Common myeloid progenitor, CD34-positive (primary cell): ENCODE results near the gene TFF2.
A peak's percentile ranks its signal among the peaks of the same experiment; 100 is the strongest.

ENCODE experiments used
- CTCF ChIA-PET: fragments of 350-600 bp; sonication (Branson Sonifier 250); formaldehyde crosslinking; loops from one replicate; lab custom pipeline; 2021; ENCODE audit warnings: antibody characterized with exemption; lab: Charles Lee
- POLR2A ChIA-PET: fragments of 350-600 bp; sonication (Branson Sonifier 250); formaldehyde crosslinking; loops from one replicate; lab custom pipeline; 2021; ENCODE audit warnings: antibody characterized with exemption; lab: Charles Lee
- DNase-seq, 3 donors: peaks; one replicate each; pipeline versions ENCODE4 v3.0.0 to v3.0.0-alpha.2; 2013
- H3K27ac ChIP-seq, 2 experiments: 1 replicate in 1 of 2; 2 replicates in 1 of 2; pipeline ENCODE4 v1.7.0; 2013; ENCODE audit warnings: inconsistent platforms in 2 of 2, low read length in 2 of 2, mild to moderate bottlenecking in 2 of 2, low read depth in 1 of 2, moderate library complexity in 1 of 2; ENCODE audit not compliant: severe bottlenecking in 2 of 2, insufficient read depth in 1 of 2, poor library complexity in 1 of 2
- H3K27me3 ChIP-seq, 5 experiments: replicated peaks in 2 of 5; 1 replicate in 3 of 5; 2 replicates in 2 of 5; pipeline versions ENCODE4 v1.6.1 to v1.7.0; 2013; ENCODE audit warnings: low read length in 4 of 5, mild to moderate bottlenecking in 2 of 5, moderate library complexity in 2 of 5, inconsistent platforms in 1 of 5; ENCODE audit not compliant: insufficient read depth in 5 of 5, control insufficient read depth in 4 of 5
- H3K36me3 ChIP-seq, 4 experiments: 1 replicate in 2 of 4; 2 replicates in 2 of 4; pipeline versions ENCODE4 v1.6.1 to v1.7.0; 2013; ENCODE audit warnings: low read length in 3 of 4, control low read depth in 1 of 4, mild to moderate bottlenecking in 1 of 4; ENCODE audit not compliant: control insufficient read depth in 4 of 4, insufficient read depth in 4 of 4
- H3K4me1 ChIP-seq, 4 experiments: 1 replicate in 3 of 4; 2 replicates in 1 of 4; pipeline versions ENCODE4 v1.6.1 to v1.7.1; 2013; ENCODE audit warnings: low read length in 3 of 4, mild to moderate bottlenecking in 3 of 4, control low read depth in 1 of 4, inconsistent platforms in 1 of 4, moderate library complexity in 1 of 4; ENCODE audit not compliant: control insufficient read depth in 4 of 4, insufficient read depth in 4 of 4; ENCODE audit errors: control extremely low read depth in 1 of 4
- H3K4me3 ChIP-seq, 7 experiments: 1 replicate in 4 of 7; 2 replicates in 3 of 7; pipeline versions ENCODE4 v1.5.1 to v1.7.0; 2013; ENCODE audit warnings: mild to moderate bottlenecking in 7 of 7, low read length in 6 of 7, moderate library complexity in 6 of 7, inconsistent platforms in 2 of 7, low read depth in 2 of 7, control low read depth in 1 of 7; ENCODE audit not compliant: insufficient read depth in 4 of 7, control insufficient read depth in 1 of 7; ENCODE audit errors: extremely low read depth in 1 of 7
- H3K9me3 ChIP-seq, 5 experiments: 1 replicate in 4 of 5; 2 replicates in 1 of 5; pipeline versions ENCODE4 v1.6.1 to v1.7.1; 2013; ENCODE audit warnings: low read length in 4 of 5, mild to moderate bottlenecking in 2 of 5, inconsistent platforms in 1 of 5, low read depth in 1 of 5, moderate library complexity in 1 of 5; ENCODE audit not compliant: control insufficient read depth in 4 of 5, insufficient read depth in 2 of 5; ENCODE audit errors: control extremely low read depth in 1 of 5
- WGBS: methylation state at CpG from one replicate; pipeline ENCODE4 v1.1.5; 2013; ENCODE audit not compliant: insufficient coverage; 5-methylcytosine and 5-hydroxymethylcytosine counted together

Gene TFF2

GRCh38 chr21:42366292-42367010, 15.7 kb upstream of the TFF2 start, which contains the start of gene TFF1:
TFF1 (minus strand) TSS chr21:42366535; CDS start chr21:42366495, 40 bp downstream.
- WGBS: 97% methylated on average over 17 of the region's 19 CpGs
- H3K36me3 ChIP-seq: no peaks in the 10 kb centered on the region
- ChIA-PET CTCF (interaction anchor here (0.8 to 1.3 kb wide), 5 partner anchors 15 to 58 kb away, joined by 3 to 4 read pairs (median 3); no protein-coding TSS in a partner anchor), POLR2A (no interaction called here)
- no peak within 1 kb of the TSS for H3K27ac ChIP-seq
- no peak for DNase-seq
- H3K4me1 ChIP-seq: peaks cover 0 to 8% (median 6%) of the 10 kb centered on the region in 4 experiments
- H3K9me3 ChIP-seq: no peaks in the 10 kb centered on the region
- H3K4me3 ChIP-seq: no peak within 1 kb of the TSS
- peaks cover 0 to 3% (median 2%) of the 10 kb centered on the region in 5 experiments for H3K27me3 ChIP-seq

GRCh38 chr21:42365770-42366169, 15.0 kb upstream of the TFF2 start:
- H3K4me1 ChIP-seq: peaks cover 0 to 8% (median 6%) of the 10 kb centered on the region in 4 experiments
- H3K4me3 ChIP-seq: no peak overlapping the region
- no peak overlapping the region for H3K27ac ChIP-seq
- no peak for DNase-seq
- ChIA-PET CTCF (no interaction called here), POLR2A (no interaction called here)
- no peaks in the 10 kb centered on the region for H3K36me3 ChIP-seq
- no peaks in the 10 kb centered on the region for H3K9me3 ChIP-seq
- H3K27me3 ChIP-seq: peaks cover 0 to 6% (median 2%) of the 10 kb centered on the region in 5 experiments
- 91% methylated on average over 6 of the region's 6 CpGs for WGBS

GRCh38 chr21:42364304-42364865, 13.6 kb upstream of the TFF2 start:
- no peaks in the 10 kb centered on the region for H3K36me3 ChIP-seq
- H3K27me3 ChIP-seq: peaks cover 0 to 6% (median 2%) of the 10 kb centered on the region in 5 experiments
- peak in 2 of 3 donors; percentile 53 to 63 for DNase-seq
- H3K9me3 ChIP-seq: peaks cover 0 to 6% (median 4%) of the 10 kb centered on the region in 5 experiments
- H3K27ac ChIP-seq: no peak overlapping the region
- CTCF ChIA-PET: no interaction called here
- POLR2A ChIA-PET: no interaction called here
- no peak overlapping the region for H3K4me3 ChIP-seq
- WGBS: 66% methylated on average over 9 of the region's 13 CpGs
- H3K4me1 ChIP-seq: peaks cover 0 to 8% (median 6%) of the 10 kb centered on the region in 4 experiments

GRCh38 chr21:42363312-42363711, 12.5 kb upstream of the TFF2 start:
- Histone ChIP-seq H3K36me3 (no peaks in the 10 kb centered on the region), H3K9me3 (peaks cover 0 to 6% (median 4%) of the 10 kb centered on the region in 5 experiments), H3K4me1 (peaks cover 0 to 8% (median 6%) of the 10 kb centered on the region in 4 experiments), H3K27ac (no peak overlapping the region), H3K27me3 (peaks cover 0 to 6% (median 2%) of the 10 kb centered on the region in 5 experiments), H3K4me3 (no peak overlapping the region)
- WGBS: 67% methylated on average over 5 of the region's 8 CpGs
- POLR2A ChIA-PET: no interaction called here
- no peak for DNase-seq
- CTCF ChIA-PET: no interaction called here

GRCh38 chr21:42362700-42363099, 11.9 kb upstream of the TFF2 start:
- no peak overlapping the region for H3K4me3 ChIP-seq
- DNase-seq: no peak
- H3K9me3 ChIP-seq: peaks cover 0 to 6% (median 5%) of the 10 kb centered on the region in 5 experiments
- WGBS: 75% methylated on average over 1 of the region's 9 CpGs
- H3K4me1 ChIP-seq: peaks cover 0 to 8% (median 6%) of the 10 kb centered on the region in 4 experiments
- CTCF ChIA-PET: interaction anchor here (0.7 kb wide), 1 partner anchor 9 kb away, joined by 3 read pairs; no protein-coding TSS in a partner anchor
- no peak overlapping the region for H3K27ac ChIP-seq
- no peaks in the 10 kb centered on the region for H3K36me3 ChIP-seq
- peaks cover 0 to 6% (median 2%) of the 10 kb centered on the region in 5 experiments for H3K27me3 ChIP-seq
- POLR2A ChIA-PET: no interaction called here

- POLR2A ChIA-PET: no interaction called here
- H3K9me3 ChIP-seq: peaks cover 0 to 7% (median 6%) of the 10 kb centered on the region in 5 experiments
These were observed 11.4 kb upstream of the TFF2 start for GRCh38 chr21:42362198-42362597.

More at GRCh38 chr21:42362198-42362597, 11.4 kb upstream of the TFF2 start:
- peaks cover 0 to 6% (median 2%) of the 10 kb centered on the region in 5 experiments for H3K27me3 ChIP-seq
- H3K27ac ChIP-seq: no peak overlapping the region
- H3K4me1 ChIP-seq: peaks cover 0 to 8% (median 6%) of the 10 kb centered on the region in 4 experiments
- no peak for DNase-seq
- CTCF ChIA-PET: interaction anchor here (0.7 to 1.3 kb wide), 2 partner anchors 8 to 52 kb away, joined by 3 to 4 read pairs; no protein-coding TSS in a partner anchor
- no peaks in the 10 kb centered on the region for H3K36me3 ChIP-seq
- WGBS: 94% methylated on average over 4 of the region's 12 CpGs
- H3K4me3 ChIP-seq: no peak overlapping the region
